NCI-H2227 (cell line): ENCODE results near the gene USP40.
"Not testable (repeated sequence)": the region's sequence is repeated elsewhere in the genome, so short reads cannot be mapped to it uniquely, and the experiment has no call there.

Source experiments
- DNase-seq: peaks from one replicate; lab custom pipeline; 2025; ENCODE audit not compliant: unreplicated experiment; lab: John Stamatoyannopoulos, UW

USP40 gene, protein sequence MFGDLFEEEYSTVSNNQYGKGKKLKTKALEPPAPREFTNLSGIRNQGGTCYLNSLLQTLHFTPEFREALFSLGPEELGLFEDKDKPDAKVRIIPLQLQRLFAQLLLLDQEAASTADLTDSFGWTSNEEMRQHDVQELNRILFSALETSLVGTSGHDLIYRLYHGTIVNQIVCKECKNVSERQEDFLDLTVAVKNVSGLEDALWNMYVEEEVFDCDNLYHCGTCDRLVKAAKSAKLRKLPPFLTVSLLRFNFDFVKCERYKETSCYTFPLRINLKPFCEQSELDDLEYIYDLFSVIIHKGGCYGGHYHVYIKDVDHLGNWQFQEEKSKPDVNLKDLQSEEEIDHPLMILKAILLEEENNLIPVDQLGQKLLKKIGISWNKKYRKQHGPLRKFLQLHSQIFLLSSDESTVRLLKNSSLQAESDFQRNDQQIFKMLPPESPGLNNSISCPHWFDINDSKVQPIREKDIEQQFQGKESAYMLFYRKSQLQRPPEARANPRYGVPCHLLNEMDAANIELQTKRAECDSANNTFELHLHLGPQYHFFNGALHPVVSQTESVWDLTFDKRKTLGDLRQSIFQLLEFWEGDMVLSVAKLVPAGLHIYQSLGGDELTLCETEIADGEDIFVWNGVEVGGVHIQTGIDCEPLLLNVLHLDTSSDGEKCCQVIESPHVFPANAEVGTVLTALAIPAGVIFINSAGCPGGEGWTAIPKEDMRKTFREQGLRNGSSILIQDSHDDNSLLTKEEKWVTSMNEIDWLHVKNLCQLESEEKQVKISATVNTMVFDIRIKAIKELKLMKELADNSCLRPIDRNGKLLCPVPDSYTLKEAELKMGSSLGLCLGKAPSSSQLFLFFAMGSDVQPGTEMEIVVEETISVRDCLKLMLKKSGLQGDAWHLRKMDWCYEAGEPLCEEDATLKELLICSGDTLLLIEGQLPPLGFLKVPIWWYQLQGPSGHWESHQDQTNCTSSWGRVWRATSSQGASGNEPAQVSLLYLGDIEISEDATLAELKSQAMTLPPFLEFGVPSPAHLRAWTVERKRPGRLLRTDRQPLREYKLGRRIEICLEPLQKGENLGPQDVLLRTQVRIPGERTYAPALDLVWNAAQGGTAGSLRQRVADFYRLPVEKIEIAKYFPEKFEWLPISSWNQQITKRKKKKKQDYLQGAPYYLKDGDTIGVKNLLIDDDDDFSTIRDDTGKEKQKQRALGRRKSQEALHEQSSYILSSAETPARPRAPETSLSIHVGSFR

DNA sequence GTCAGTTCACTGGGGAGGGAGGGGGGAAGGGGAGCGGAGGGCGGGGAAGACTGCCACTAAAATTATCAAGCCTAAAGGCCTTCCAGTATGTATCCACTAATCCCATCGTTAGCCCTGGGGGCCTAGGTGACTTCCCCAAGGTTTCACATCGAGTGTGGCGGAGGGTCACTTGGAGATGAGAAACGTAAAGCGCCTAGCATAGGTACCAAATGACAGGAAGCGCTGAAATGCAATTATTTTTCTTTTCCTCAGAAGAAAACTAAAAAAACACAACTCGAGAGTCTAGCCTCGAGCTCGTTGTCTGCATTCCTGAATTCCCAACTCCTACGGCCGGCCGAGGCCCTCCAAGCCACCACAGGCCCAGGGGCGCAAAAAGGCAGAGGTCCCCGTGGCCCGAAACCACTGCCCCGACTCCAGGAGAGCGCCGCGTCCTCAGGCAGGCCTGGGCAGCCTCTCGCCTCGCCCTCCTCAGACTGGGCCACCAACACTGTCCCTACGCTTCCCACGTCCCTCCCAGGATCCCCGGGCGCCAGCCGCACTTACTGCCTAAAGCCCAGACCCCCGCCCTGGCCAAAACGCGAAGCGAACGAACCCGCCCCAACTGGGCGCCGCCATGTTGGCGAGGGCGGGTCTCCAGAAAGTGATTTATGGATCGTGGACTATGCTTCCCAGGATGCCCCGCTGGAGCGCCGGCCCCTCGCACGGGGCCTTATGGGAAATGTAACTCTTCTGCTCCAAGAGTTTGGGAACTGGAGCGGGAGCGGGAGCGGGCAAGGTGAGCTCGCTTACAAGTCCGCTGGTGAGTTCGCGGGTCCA is at the start of gene USP40:
Gene USP40, minus strand, starts transcription at position 642 of the 816 bp plus-strand sequence. CDS start 1,228 bp downstream, outside the sequence.
- peak; percentile 95 for DNase-seq

DNA sequence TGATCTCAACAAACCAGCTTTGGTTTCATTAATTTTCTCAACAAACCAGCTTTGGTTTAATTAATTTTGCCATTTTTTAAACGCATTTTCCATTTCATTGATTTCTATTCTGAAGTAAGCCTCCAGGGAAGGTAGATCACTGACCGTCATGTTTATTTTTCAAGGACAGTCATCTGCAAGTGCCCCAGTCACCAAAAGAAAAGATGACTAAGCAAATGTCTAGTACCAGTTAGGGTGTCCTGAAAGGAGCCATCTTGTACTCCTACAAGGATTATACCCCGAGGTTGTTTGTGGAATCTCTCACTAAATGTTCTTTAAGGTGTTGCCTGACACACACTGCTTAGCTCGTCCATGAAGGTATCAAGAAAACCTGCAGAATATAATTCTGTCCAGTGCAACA is 44.7 kb upstream of the USP40 start:
- no peak for DNase-seq

DNA sequence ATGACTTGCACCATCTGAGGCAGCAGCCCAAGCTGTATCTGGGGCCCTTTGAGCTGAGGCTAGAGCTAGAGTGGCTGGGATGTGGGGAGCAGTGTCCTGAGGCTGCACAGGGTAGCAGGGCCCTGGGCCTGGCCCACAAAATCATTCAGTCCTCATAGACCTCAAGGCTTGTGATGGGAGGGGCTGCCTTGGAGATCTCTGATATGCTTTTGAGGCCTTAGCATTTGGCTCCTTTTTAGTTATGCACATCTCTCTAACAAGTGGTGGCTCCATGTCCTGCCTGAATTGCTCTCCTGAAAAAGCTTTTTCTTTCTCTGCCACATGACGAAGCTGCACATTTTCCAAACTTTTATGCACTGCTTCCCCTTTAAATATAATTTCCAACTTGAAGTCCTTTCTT is 39.1 kb upstream of the USP40 start:
- no peak for DNase-seq

DNA sequence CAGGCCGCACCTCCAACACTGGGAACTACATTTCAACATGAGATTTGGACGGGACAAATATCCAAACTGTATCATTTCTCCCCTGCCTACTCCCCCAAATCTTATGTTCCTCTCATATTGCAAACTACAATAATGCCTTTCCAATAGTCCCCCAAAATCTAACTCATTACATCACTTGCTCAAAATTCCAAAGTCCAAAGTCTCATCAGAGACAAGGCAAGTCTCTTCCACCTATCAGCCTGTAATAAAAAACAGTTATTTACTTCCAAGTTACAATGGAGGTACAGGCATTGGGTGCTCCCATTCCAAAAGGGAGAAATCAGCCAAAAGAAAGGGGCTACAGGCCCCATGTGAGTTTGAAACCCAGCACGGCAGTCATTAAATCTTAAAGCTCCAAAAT is 38.2 kb upstream of the USP40 start:
- DNase-seq: no peak

DNA sequence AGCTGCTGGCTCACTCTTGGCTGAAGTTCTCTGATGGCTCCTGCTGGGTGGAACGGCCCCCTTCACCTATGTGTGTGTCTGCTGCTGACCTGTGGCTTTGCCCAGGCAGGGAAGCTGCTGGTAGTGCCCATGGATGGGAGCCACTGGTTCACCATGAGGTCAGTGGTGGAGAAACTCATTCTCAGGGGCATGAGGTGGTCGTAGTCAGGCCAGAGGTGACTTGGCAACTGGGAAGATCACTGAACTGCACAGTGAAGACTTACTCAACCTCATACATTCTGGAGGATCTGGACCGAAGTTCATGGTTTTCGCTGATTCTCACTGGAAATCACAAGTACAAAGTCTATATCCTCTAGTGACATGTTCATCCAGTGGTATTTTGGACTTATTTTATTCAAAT is 36.9 kb upstream of the USP40 start:
- no peak for DNase-seq

DNA sequence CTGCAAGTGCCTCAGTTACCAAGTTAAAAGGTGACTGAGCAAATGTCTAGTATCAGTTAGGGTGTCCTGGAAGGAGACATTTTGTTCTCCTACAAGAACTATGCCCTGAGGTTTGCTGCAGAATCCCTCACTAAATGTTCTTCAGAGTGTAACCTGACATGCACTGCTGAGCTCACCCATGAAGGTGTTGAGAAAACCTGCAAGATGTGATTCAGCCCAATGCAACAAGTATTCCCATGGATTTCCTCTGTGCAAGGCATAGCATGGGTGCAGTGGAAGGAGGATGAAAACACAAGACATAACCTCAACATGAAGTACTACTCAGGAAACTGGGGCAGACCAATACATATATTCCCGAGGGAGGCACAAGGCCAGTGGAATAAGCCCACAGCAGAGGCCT is 35.5 kb upstream of the USP40 start:
- DNase-seq: no peak

DNA sequence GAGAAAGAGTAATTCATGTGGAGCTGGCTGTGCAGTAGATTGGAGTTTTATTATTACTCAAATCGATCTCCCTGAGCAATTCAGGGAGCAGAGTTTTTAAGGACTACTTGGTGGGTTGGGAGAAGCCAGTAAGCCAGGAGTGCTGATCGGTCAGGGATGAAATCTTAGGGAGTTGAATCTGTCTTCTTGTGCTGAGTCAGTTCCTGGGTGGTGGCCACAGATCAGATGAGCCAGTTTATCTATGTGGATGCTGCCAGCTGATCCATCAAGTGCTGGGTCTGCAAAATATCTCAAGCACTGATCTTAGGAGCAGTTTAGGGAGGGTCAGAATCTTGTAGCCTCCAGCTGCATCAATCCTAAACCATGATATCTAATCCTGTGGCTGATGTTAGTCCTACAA is 33.8 kb upstream of the USP40 start:
- DNase-seq: no peak

DNA sequence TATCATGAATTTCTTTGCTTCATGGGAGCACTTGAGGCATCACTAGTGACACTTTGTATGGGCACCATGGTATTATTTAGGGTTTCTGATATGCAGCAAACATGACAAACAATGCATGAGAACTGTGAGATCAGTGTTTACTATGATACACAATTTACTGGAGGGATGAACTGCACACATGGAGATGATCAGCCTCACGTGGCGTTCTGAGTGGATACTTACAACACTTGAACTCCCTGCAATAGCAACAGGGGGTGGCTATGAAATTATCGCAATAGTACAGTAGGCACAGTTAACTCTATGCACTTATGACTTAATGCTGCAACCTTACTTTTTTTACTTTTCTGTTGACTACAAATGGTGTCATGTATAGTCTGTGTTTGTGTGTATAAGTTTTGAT is 32.4 kb upstream of the USP40 start:
- no peak for DNase-seq

DNA sequence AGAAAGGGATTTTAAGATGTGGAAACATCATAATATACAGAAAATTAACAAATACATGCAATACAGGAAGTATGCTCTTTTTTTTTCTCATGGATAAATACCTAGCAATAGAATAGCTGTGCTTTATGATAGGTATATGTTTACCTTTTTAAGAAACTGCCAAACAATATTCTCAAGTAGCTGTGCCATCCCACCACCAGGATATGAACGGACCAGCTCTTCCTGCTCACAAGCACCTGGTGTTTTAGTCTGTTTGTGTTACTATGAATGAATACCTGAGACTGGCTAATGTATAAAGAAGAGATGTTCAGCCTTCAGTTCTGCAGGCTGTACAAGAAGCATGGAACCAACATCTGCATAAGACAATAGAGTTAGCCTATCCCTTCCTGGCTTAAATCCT is 30.9 kb upstream of the USP40 start:
- no peak for DNase-seq

DNA sequence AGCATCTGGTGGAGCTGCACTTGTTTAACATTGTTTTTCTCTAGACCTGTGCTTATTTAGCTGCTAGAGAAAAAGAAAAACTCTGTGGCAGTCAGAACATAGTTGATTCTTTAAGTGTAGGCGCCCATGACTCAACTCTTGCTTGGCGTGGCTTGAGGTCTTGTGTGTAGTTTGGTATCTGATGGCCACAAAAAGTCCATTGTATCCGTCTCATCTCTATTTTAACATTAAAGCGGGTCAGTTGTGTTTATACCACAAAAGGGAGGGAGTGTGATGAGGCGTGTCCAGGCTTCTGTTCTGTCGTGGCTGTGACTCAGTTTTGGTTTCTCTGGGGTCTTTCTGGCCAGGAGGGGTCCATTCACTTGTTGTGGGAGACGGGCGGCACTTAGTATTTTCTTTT is 26.6 kb upstream of the USP40 start:
- DNase-seq: no peak

DNA sequence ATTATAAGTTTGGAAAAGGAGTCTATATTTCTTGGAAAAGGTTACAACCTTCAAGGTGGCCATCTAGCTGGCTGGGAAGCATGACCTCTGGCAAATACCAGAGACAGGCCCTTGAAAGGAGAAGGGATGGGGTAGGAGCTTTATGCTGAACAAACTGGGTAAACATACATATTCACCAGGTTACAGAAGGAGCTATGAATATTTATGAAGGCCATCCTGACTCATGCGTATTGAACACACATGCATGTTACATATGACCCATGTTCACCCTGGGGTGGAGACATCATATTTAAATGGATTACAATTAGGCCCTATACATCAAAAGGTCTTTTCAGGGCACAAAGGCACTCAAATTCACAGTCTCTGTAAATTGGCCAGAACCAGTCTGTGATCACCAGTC is 26.1 kb upstream of the USP40 start:
- not testable (repeated sequence) for DNase-seq

DNA sequence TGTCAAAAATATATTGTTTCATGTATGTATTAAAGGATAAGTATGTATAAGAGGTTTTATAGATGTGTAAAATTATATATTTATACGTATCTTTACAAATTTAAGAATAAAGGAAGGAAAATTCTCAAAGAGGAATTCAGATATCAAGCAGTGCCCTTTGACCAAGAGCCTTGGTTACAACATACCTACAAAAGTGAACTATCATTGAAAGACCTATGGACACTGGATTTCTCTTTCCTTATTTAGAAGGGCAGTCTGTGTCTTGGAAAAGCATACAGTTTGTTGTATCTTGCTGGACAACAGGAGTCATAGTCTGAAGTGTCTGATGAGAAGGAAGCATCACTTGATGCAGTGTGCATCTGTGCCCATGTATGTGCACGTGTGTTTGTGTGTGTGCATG is 21.8 kb upstream of the USP40 start:
- no peak for DNase-seq

DNA sequence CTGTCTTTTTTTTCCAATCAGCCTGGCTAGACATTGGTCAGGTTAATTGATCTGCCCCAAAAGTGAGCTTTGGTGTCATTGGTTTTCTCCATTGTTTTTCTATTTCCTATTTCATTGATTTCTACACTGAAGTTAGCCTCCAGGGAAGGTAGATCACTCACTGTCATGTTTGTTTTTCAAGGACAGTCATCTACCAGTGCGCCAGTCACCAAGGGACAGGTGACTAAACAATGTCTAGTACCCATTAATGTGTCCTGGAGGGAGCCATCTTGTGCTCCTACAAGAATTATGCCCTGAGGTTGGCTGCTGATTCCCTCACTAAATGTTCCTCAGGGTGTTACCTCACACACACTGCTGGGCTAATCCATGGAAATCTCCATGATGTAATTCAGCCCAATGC is 17.6 kb upstream of the USP40 start:
- DNase-seq: no peak

DNA sequence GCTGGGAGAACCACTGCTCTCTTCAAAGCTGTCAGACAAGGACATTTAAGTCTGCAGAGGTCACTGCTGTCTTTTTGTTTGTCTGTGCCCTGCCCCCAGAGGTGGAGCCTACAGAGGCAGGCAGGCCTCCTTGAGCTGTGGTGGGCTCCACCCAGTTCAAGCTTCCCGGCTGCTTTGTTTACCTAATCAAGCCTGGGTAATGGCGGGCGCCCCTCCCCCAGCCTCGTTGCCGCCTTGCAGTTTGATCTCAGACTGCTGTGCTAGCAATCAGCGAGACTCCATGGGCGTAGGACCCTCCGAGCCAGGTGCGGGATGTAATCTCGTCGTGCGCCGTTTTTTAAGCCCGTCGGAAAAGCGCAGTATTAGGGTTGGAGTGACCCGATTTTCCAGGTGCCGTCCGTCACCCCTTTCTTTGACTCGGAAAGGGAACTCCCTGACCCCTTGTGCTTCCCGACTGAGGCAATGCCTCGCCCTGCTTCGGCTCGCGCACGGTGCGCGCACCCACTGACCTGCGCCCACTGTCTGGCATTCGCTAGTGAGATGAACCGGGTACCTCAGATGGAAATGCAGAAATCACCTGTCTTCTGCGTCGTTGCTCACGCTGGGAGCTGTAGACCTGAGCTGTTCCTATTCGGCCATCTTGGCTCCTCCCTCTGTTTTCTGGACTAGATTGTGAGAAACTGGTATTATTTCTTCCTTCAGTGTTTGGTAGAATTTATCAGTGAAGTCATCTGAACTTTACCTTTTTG is 16.8 kb upstream of the USP40 start:
- DNase-seq: not testable (repeated sequence)

DNA sequence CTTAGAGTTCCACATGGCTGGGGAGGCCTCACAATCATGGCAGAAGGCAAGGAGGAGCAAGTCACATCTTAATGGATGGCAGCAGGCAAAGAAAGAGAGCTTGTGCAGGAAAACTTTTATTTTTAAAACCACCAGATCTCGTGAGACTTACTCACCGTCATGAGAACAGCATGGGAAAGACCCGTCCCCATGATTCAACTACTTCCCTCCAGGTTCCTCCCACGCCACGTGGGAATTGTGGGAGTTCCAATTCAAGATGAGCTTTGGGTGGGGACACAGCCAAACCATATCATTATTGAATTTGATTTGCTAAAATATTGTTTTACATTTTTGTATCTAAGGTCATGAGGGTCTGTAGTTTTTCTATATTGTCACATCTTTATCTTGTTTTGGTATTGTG is 10.8 kb upstream of the USP40 start:
- DNase-seq: not testable (repeated sequence)

DNA sequence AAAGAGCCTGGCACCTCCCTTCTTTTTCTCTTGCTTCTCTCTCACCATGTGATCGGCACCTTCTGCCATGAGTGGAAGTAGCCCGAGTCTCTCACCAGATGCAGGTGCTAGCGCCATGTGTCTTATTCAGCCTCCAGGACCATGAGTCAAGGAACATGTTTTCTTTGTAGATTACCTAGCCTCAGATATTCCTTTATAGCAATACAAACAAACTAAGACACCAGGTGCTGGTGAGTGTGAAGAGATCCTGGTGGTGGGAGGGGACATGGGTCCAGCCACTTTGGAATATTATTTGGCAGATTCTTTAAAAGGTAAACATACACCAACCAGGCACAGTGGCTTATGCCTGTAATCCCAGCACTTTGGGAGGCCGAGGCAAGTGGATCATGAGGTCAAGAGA is 5.9 kb upstream of the USP40 start:
- no peak for DNase-seq

DNA sequence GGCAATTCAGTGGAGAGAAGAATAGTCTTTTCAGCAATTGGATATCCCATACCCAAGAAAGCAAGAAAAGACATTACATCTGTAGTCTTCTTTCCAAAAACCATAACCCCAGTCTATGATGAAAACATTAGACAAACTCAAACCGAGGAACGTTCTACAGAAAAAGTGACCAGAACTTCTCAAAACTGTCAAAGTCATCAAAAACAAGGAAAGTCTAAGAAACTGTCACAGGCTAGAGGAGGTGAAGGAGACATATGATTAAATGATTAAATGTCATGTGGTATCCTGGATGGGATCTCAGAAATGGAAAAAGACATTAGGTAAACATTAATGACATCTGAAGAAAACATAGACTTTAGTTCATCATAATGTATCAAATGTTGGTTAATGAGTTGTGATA is 4.9 kb upstream of the USP40 start:
- no peak for DNase-seq

DNA sequence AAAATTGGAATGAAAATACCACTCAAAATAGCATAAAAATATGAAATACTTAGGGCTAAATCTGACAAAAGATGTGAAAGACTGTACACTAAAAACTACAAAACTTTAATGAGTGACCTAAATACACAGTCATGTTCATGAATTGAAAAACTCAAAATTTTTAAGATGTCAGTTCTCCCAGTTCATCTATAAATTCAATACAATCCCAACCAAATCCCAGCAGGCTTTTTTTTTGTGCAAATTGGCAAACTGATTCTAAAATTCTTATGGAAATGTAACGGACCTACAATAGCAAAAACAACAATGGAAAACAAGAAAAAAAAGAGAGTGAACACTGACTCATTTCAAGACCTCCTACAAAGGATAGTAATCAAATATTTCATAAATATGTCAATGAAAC is 4.4 kb upstream of the USP40 start:
- DNase-seq: no peak

DNA sequence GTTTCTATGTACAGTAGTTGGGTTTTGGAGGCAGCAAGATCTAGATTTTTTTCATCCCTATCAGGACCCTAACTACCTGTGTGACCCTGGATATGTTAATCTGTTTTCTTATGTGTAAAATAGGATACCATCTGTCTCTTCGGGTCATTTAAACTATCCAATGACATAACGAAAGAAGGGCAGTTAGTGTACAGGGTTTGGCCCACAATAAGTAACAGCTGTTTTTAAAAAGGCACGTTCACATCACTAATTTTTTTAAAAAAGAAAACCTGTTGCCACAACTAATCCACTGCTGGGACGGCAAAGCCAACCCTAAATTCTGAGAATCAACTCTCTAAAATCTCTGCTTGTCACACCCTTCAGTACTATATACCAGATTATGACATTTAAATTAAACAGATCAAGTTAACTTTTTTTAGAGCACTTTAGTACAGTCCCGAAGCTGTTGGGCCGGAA is 869 bp downstream of the USP40 start:
- DNase-seq: no peak
